Epithelial cell of esophagus (primary cell): ENCODE results near the gene GPR39.

Experiments
- DNase-seq: peaks from one replicate; pipeline ENCODE4 v3.0.0; 2010; ENCODE audit warnings: low read depth
- H3K4me3 ChIP-seq: 2 replicates; pipeline ENCODE4 v1.5.1; 2011; ENCODE audit warnings: mild to moderate bottlenecking, low read length, control low read depth
- CTCF ChIP-seq: IDR thresholded peaks from 2 replicates; pipeline ENCODE4 v1.5.1; 2011; ENCODE audit warnings: low read depth, mild to moderate bottlenecking, low read length, control low read depth, inconsistent platforms; ENCODE audit not compliant: insufficient read depth; ENCODE audit errors: missing control alignments

GPR39 gene

GRCh38 chr2:132381376-132381775 is 35.2 kb upstream of the GPR39 start:
- no peak for TF ChIP-seq CTCF
- H3K4me3 ChIP-seq = no peak overlapping the region
- DNase-seq = no peak

DNA sequence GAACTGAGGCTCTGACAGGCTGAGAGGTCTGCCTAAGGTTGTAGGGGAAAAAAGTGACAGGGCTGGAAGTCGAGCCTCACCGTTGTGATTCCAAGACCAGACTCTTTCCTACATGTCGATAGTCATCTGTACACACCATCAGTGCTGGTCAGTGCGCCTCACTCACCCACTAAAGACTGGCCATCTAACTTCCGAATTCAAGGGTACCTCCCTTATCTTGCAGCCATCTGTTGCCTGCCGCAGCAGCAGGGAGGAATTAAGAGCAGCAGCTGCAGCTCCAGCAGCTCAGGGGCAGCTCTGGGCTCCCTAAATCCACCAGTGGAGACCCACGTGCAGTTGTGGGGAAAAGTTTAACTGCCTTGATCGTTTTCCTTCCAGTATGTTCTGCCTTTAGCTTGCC is 32.6 kb upstream of the GPR39 start:
- TF ChIP-seq CTCF = no peak
- DNase-seq = no peak
- no peak overlapping the region for H3K4me3 ChIP-seq

DNA sequence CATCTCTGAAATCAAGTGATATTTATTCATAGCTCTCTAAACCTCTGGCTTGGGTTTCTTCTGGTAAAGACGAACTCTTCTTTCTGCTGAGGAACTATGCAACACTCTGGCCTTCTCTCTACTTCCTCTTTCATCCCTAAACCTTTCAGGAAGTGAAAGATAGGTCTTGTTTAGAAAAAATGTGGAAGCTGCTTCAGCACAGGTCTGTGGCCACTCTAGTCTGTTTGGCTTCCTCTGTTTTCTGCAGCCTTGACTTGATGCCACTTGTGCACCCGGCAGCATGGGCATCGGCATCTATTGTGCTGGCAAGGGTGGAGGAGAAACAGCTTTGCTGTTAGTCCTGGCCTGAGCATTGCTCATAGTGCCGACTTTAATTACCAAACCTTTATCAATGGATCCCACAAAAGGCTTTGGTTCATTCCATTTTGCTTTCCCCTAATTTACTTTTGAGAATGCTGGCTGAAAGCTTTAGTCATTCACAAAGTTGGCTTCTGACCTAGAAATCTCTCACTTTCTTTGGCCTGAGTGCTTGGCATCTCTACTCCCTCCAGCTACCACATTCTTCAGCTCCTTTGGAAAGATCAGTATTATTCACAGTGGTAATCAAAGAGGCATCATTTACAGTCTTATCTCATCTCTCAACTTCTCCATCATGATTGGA is 32.0 kb upstream of the GPR39 start:
- no peak for DNase-seq
- H3K4me3 ChIP-seq = no peak overlapping the region
- TF ChIP-seq CTCF = no peak

DNA sequence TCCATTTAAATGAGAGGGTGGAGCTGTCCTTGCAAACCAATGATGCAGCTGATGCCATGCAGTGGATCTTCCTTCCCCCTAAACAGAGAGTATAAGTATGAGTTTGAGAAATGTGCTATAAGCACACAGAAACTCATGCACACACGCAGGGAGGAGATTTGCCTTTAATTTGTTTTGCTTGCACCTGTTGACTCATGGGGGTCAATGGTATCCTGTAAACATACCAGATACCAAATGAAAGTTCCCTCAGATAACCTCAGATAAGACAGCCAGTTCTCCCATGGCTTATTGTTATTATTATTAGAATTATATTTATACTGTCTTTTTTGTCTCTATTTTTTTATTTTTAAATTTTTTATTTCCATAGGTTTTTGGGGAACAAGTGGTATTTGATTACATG is 29.5 kb upstream of the GPR39 start:
- TF ChIP-seq CTCF = no peak
- no peak overlapping the region for H3K4me3 ChIP-seq
- DNase-seq = no peak

DNA sequence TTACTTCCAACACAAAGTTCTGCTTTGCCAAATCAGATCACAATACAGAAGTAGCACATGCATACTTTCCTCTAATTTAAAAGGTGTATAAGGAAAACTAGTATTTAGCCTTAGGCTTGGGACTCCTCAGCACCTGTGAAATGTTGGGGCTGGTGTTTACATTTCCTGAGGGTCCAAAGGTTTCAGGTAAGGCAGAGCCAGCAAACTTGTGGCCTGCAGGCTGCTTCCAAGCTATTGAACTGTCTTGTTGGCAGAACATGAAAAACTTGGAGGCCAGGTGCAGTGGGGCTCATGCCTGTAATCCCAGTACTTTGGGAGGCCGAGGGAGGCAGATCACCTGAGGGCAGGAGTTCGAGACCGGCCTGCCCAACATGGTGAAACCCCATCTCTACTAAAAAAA is 26.5 kb upstream of the GPR39 start:
- no peak for TF ChIP-seq CTCF
- H3K4me3 ChIP-seq = no peak overlapping the region
- DNase-seq = no peak

- no peak overlapping the region for H3K4me3 ChIP-seq
- no peak for TF ChIP-seq CTCF
- no peak for DNase-seq
Measured at GRCh38 chr2:132391378-132391777, 25.2 kb upstream of the GPR39 start.

GRCh38 chr2:132392221-132392620 is 24.4 kb upstream of the GPR39 start:
- no peak for TF ChIP-seq CTCF
- no peak overlapping the region for H3K4me3 ChIP-seq
- no peak for DNase-seq
